ENCODE data around the gene MARCHF3. TPM values are rescaled to one million over a fixed set of nuclear protein-coding genes. Genes with fewer than 3 reads are reported as not detected.

MARCHF3 gene
- total RNA-seq, 4 donors from 2014 or later, result 6.2 to 11.9 (median 8.1) TPM

GRCh38 chr5:126836778-126837177 is 193.6 kb downstream of the MARCHF3 start:
- no peak for DNase-seq
- no peak overlapping the region for H3K4me3 ChIP-seq
- no peaks in the 10 kb centered on the region for H3K27me3 ChIP-seq
- H3K36me3 ChIP-seq, result no peaks in the 10 kb centered on the region
- H3K27ac ChIP-seq, result no peak overlapping the region
- intact Hi-C loops (cut with DNase I; ENCODE audit: low total_unique reads), result no loop called here
- no peaks in the 10 kb centered on the region for H3K4me1 ChIP-seq
- no peaks in the 10 kb centered on the region for H3K9me3 ChIP-seq
- TF ChIP-seq POLR2A (IDR thresholded peaks at IDR 0.05) (no peak), CTCF (IDR thresholded peaks at IDR 0.05) (no peak)

GRCh38 chr5:126831156-126831555 is 199.2 kb downstream of the MARCHF3 start:
- no peaks in the 10 kb centered on the region for H3K27me3 ChIP-seq
- H3K9me3 ChIP-seq, result no peaks in the 10 kb centered on the region
- no peak for DNase-seq
- intact Hi-C loops (cut with DNase I; ENCODE audit: low total_unique reads), result no loop called here
- no peak overlapping the region for H3K27ac ChIP-seq
- H3K4me3 ChIP-seq, result no peak overlapping the region
- no peaks in the 10 kb centered on the region for H3K36me3 ChIP-seq
- no peaks in the 10 kb centered on the region for H3K4me1 ChIP-seq
- no peak for TF ChIP-seq POLR2A (IDR thresholded peaks at IDR 0.05)
- no peak for TF ChIP-seq CTCF (IDR thresholded peaks at IDR 0.05)

- H3K36me3 ChIP-seq, result no peaks in the 10 kb centered on the region
- no peak overlapping the region for H3K27ac ChIP-seq
- intact Hi-C loops (cut with DNase I; ENCODE audit: low total_unique reads), result no loop called here
These were observed 200.3 kb downstream of the MARCHF3 start for GRCh38 chr5:126830061-126830460.

GRCh38 chr5:126829098-126829497 is 201.3 kb downstream of the MARCHF3 start:
- Histone ChIP-seq H3K4me1 (no peaks in the 10 kb centered on the region), H3K9me3 (no peaks in the 10 kb centered on the region), H3K27me3 (no peaks in the 10 kb centered on the region), H3K4me3 (no peak overlapping the region), H3K27ac (no peak overlapping the region), H3K36me3 (no peaks in the 10 kb centered on the region)
- intact Hi-C loops (cut with DNase I; ENCODE audit: low total_unique reads), result no loop called here
- no peak for DNase-seq
- no peak for TF ChIP-seq CTCF (IDR thresholded peaks at IDR 0.05)
- TF ChIP-seq POLR2A (IDR thresholded peaks at IDR 0.05), result no peak

More at GRCh38 chr5:126830061-126830460, 200.3 kb downstream of the MARCHF3 start:
- H3K9me3 ChIP-seq, result no peaks in the 10 kb centered on the region
- no peaks in the 10 kb centered on the region for H3K27me3 ChIP-seq
- DNase-seq, result no peak
- no peak for TF ChIP-seq POLR2A (IDR thresholded peaks at IDR 0.05)
- no peak for TF ChIP-seq CTCF (IDR thresholded peaks at IDR 0.05)
- H3K4me3 ChIP-seq, result no peak overlapping the region
- H3K4me1 ChIP-seq, result no peaks in the 10 kb centered on the region

- no peak overlapping the region for H3K4me3 ChIP-seq
- H3K9me3 ChIP-seq, result no peaks in the 10 kb centered on the region
- no peaks in the 10 kb centered on the region for H3K27me3 ChIP-seq
- intact Hi-C loops (cut with DNase I; ENCODE audit: low total_unique reads), result no loop called here
- no peak overlapping the region for H3K27ac ChIP-seq
- DNase-seq, result no peak
- no peaks in the 10 kb centered on the region for H3K36me3 ChIP-seq
- TF ChIP-seq POLR2A (IDR thresholded peaks at IDR 0.05), result no peak
- no peaks in the 10 kb centered on the region for H3K4me1 ChIP-seq
These were observed 203.6 kb downstream of the MARCHF3 start for GRCh38 chr5:126826619-126827215.

GRCh38 chr5:126819253-126819652 is 211.1 kb downstream of the MARCHF3 start:
- no peaks in the 10 kb centered on the region for H3K27me3 ChIP-seq
- H3K27ac ChIP-seq, result no peak overlapping the region
- H3K4me1 ChIP-seq, result no peaks in the 10 kb centered on the region
- TF ChIP-seq POLR2A (IDR thresholded peaks at IDR 0.05) (no peak), CTCF (IDR thresholded peaks at IDR 0.05) (no peak)
- no peaks in the 10 kb centered on the region for H3K36me3 ChIP-seq
- H3K9me3 ChIP-seq, result no peaks in the 10 kb centered on the region
- no peak for DNase-seq
- intact Hi-C loops (cut with DNase I; ENCODE audit: low total_unique reads), result no loop called here
- H3K4me3 ChIP-seq, result no peak overlapping the region
